ENCODE measurements around the gene ITPR2. TPM values are rescaled to one million over a fixed set of nuclear protein-coding genes. Genes with fewer than 3 reads are reported as not detected.

Gene ITPR2
- total and polyA plus RNA-seq, 4 donors, result 11.7 to 93.3 (median 35.4) TPM

GRCh38 chr12:26629864-26630263 lies 203.1 kb downstream of the ITPR2 start:
- peak overlapping the region; percentile 65 to 74 for H3K27ac ChIP-seq (ENCODE audit: low read depth in 1 of 2, low read length in 2 of 2)
- H3K9me3 ChIP-seq (ENCODE audit: control insufficient read depth in 4 of 4, low read length in 3 of 4), result no peaks in the 10 kb centered on the region
- H3K9ac ChIP-seq (ENCODE audit: low read depth in 1 of 2, low read length in 2 of 2), result peak overlapping the region in 1 of 2 donors; percentile 43
- TF ChIP-seq CTCF (IDR thresholded peaks at IDR 0.05; ENCODE audit: low read depth, low read length, missing input control) (peak; percentile 34), FOXA1 (IDR thresholded peaks at IDR 0.05) (no peak), RAD21 (IDR thresholded peaks at IDR 0.05) (peak; percentile 72 to 81)
- DNase-seq (ENCODE audit: low spot score), result no peak
- H3K4me3 ChIP-seq (ENCODE audit: low read depth in 1 of 3, low read length in 3 of 3), result no peak overlapping the region
- 28% methylated on average over 1 of the region's 1 CpG for WGBS
- no peaks in the 10 kb centered on the region for H3K27me3 ChIP-seq (ENCODE audit: control insufficient read depth in 4 of 4, insufficient read depth in 4 of 4, low read length in 3 of 4)
- peaks cover 3 to 32% (median 19%) of the 10 kb centered on the region in 4 donors for H3K4me1 ChIP-seq (ENCODE audit: control insufficient read depth in 4 of 4, insufficient read depth in 4 of 4, low read length in 3 of 4)
- H3K36me3 ChIP-seq (ENCODE audit: control insufficient read depth in 4 of 4, insufficient read depth in 3 of 4, low read depth in 1 of 4, low read length in 3 of 4), result peaks cover 2 to 31% (median 25%) of the 10 kb centered on the region in 4 donors

DNA sequence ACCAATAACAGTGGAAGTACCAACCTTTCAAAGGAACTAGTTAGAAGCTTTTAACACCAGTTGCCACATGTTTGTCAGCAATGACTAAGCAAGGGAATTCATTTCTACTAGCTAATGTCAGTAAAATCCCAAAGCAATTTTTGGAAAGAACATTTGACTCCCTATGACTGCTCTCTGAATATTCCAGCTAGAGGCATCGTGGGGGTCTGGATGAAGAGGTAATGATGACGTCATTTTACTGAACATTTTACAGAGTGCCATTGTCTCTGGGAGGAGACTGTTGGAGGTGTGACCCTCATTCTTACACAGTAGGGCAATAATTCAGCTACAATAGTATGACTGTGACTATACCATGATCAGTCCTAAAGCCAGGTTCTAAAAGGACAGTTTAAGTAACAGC lies 204.8 kb downstream of the ITPR2 start:
- H3K9ac ChIP-seq (ENCODE audit: low read depth in 1 of 2, low read length in 2 of 2), result no peak overlapping the region
- peaks cover 2 to 35% (median 26%) of the 10 kb centered on the region in 4 donors for H3K36me3 ChIP-seq (ENCODE audit: control insufficient read depth in 4 of 4, insufficient read depth in 3 of 4, low read depth in 1 of 4, low read length in 3 of 4)
- TF ChIP-seq, protein P1, sequence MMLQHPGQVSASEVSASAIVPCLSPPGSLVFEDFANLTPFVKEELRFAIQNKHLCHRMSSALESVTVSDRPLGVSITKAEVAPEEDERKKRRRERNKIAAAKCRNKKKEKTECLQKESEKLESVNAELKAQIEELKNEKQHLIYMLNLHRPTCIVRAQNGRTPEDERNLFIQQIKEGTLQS (IDR thresholded peaks at IDR 0.05), result no peak
- TF ChIP-seq, protein P2, sequence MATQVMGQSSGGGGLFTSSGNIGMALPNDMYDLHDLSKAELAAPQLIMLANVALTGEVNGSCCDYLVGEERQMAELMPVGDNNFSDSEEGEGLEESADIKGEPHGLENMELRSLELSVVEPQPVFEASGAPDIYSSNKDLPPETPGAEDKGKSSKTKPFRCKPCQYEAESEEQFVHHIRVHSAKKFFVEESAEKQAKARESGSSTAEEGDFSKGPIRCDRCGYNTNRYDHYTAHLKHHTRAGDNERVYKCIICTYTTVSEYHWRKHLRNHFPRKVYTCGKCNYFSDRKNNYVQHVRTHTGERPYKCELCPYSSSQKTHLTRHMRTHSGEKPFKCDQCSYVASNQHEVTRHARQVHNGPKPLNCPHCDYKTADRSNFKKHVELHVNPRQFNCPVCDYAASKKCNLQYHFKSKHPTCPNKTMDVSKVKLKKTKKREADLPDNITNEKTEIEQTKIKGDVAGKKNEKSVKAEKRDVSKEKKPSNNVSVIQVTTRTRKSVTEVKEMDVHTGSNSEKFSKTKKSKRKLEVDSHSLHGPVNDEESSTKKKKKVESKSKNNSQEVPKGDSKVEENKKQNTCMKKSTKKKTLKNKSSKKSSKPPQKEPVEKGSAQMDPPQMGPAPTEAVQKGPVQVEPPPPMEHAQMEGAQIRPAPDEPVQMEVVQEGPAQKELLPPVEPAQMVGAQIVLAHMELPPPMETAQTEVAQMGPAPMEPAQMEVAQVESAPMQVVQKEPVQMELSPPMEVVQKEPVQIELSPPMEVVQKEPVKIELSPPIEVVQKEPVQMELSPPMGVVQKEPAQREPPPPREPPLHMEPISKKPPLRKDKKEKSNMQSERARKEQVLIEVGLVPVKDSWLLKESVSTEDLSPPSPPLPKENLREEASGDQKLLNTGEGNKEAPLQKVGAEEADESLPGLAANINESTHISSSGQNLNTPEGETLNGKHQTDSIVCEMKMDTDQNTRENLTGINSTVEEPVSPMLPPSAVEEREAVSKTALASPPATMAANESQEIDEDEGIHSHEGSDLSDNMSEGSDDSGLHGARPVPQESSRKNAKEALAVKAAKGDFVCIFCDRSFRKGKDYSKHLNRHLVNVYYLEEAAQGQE (IDR thresholded peaks at IDR 0.05), result no peak
- TF ChIP-seq HNF4A (conservative IDR thresholded peaks at IDR 0.05) (no peak), HNF4G (IDR thresholded peaks at IDR 0.05) (no peak), NR2F2 (IDR thresholded peaks at IDR 0.05) (no peak)
- no peak overlapping the region for H3K27ac ChIP-seq (ENCODE audit: low read depth in 1 of 2, low read length in 2 of 2)
- H3K4me1 ChIP-seq (ENCODE audit: control insufficient read depth in 4 of 4, insufficient read depth in 4 of 4, low read length in 3 of 4), result peaks cover 3 to 25% (median 19%) of the 10 kb centered on the region in 4 donors
- no peaks in the 10 kb centered on the region for H3K9me3 ChIP-seq (ENCODE audit: control insufficient read depth in 4 of 4, low read length in 3 of 4)
- H3K27me3 ChIP-seq (ENCODE audit: control insufficient read depth in 4 of 4, insufficient read depth in 4 of 4, low read length in 3 of 4), result no peaks in the 10 kb centered on the region
- no peak for DNase-seq (ENCODE audit: low spot score)
- WGBS, result 96% methylated on average over 2 of the region's 2 CpGs
- H3K4me3 ChIP-seq (ENCODE audit: low read depth in 1 of 3, low read length in 3 of 3), result no peak overlapping the region

DNA sequence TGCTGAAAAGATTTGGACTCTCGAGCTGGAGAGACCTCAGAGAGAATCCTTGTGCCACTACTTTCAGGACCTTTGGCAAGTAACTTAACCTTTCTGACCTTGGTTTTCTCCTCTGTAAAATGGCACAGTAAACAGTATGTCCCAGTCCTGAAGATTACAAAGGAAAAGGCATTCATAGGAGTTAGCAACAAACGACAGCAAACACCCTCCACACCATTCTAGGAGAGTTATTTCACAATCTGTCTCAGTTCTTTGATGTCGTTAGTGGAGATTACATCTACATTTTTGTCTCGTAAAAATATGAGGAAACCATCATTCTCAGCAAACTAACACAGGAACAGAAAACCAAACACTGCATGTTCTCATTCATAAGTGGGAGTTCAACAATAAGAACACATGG lies 205.7 kb downstream of the ITPR2 start:
- Histone ChIP-seq H3K36me3 (ENCODE audit: control insufficient read depth in 4 of 4, insufficient read depth in 3 of 4, low read depth in 1 of 4, low read length in 3 of 4) (peaks cover 3 to 44% (median 35%) of the 10 kb centered on the region in 4 donors), H3K4me1 (ENCODE audit: control insufficient read depth in 4 of 4, insufficient read depth in 4 of 4, low read length in 3 of 4) (peaks cover 3 to 19% (median 19%) of the 10 kb centered on the region in 4 donors), H3K9me3 (ENCODE audit: control insufficient read depth in 4 of 4, low read length in 3 of 4) (no peaks in the 10 kb centered on the region), H3K27me3 (ENCODE audit: control insufficient read depth in 4 of 4, insufficient read depth in 4 of 4, low read length in 3 of 4) (no peaks in the 10 kb centered on the region), H3K27ac (ENCODE audit: low read depth in 1 of 2, low read length in 2 of 2) (no peak overlapping the region), H3K9ac (ENCODE audit: low read depth in 1 of 2, low read length in 2 of 2) (no peak overlapping the region), H3K4me3 (ENCODE audit: low read depth in 1 of 3, low read length in 3 of 3) (no peak overlapping the region)
- no peak for DNase-seq (ENCODE audit: low spot score)
- 64% methylated on average over 4 of the region's 4 CpGs for WGBS
- TF ChIP-seq NR2F2 (IDR thresholded peaks at IDR 0.05) (no peak), HNF4G (IDR thresholded peaks at IDR 0.05) (no peak), SP1 (IDR thresholded peaks at IDR 0.05) (no peak), EGR1 (IDR thresholded peaks at IDR 0.05; ENCODE audit: low read depth in 2 of 2) (no peak), GABPA (IDR thresholded peaks at IDR 0.05 in 1 of 2, conservative IDR thresholded peaks at IDR 0.05 in 1 of 2) (no peak), ZBTB33 (IDR thresholded peaks at IDR 0.05) (no peak), CTCF (IDR thresholded peaks at IDR 0.05; ENCODE audit: low read depth, low read length, missing input control) (no peak)
- TF ChIP-seq, protein P3, sequence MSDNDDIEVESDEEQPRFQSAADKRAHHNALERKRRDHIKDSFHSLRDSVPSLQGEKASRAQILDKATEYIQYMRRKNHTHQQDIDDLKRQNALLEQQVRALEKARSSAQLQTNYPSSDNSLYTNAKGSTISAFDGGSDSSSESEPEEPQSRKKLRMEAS (IDR thresholded peaks at IDR 0.05), result no peak
